SKM-1 treated with dmso at 0.1 percent for 144 hours (cell line): ENCODE data around the gene LIMK1.

Source experiments
- DNase-seq: peaks from one replicate; lab custom pipeline; 2025; ENCODE audit not compliant: unreplicated experiment; lab: John Stamatoyannopoulos, UW

The LIMK1 gene

DNA sequence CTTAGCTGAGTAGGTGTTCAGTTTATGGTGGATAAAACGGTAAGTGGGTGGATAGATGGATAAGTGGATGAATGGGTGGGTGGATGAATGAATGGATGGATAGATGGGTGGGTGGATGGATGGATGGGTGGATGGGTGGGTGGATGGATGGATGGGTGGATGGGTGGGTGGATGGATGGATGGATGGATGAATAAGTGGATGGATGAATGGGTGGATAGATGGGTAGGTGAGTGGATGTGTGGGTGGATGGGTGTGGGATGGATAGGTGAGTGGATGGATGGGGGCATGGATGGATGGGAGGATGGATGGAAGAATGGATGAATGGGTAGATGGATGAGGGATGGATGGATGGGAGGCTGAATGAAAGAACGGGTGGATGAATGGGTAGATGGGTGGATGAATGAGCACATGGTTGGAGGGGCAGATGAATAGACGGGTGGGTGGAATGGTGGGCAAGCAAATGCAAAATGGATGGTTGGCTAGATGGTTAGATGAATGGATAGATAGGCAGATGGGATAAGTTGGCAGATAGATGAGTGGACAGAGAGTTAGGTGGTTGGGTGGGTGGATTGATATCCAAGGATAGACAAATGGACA, 29.9 kb upstream of the LIMK1 start:
- DNase-seq = no peak

DNA sequence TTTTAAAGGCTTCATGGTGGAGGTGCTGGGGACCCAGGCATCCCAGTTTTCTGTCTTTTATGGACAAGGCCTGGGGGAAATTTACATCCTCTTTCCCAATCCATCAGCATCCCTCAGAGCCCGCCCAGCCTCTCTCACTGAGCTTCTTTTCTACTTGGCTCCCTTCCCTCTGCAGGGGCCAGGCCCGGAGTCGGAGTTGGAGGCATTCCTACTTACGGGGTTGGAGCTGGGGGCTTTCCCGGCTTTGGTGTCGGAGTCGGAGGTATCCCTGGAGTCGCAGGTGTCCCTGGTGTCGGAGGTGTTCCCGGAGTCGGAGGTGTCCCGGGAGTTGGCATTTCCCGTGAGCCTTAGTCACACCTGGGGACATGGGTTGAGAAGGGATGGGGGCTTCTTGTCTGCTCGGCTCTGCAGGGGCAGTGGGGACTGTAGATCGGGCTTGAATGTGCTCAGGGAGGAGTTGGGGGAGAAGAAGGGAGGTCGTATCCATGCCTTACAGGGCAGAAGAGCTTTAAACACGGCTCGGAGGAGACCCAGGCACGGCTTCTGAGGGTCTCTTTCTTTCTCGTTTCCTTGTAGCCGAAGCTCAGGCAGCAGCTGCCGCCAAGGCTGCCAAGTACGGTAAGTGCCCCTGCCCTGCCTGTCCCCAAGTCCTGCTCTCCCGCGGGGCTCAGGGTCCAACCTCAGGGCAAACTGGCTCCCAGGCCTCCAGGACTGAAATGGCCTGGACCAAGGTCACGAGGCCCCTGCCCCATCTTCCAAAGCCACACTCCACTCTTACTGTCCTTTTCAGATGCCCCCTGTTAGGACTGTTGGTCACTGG, 27.3 kb upstream of the LIMK1 start:
- DNase-seq = no peak

DNA sequence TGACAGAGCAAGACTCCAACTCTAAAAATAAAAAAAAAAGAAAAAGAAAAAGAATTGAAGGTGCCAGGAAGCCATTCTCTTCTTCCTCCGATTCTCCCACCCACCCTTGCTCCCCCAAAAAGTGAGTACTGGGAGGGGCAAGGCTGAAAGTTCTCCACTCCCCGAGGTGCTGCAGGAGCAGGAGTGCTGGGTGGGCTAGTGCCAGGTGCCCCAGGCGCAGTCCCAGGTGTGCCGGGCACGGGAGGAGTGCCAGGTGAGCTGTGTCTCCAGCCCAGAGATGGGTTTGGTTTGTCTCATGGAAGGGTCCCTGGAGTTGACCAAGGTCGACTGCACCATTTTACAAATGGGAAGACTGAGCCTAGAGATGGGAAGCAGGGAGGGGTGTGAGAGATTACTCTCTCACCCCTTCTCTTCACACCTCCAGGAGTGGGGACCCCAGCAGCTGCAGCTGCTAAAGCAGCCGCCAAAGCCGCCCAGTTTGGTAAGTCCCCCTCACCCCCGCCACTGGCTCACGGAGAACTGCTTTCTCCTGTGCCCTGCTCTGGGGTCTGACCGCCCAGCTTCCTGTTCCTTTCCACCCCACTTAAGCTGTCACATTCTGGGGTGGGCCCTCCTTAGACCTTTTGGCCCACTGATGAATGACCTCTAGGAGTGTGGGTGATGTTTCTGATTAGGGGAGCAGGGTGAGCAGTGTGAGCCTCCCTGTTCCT, 26.2 kb upstream of the LIMK1 start:
- DNase-seq = no peak

GRCh38 chr7:74057987-74058386, 25.6 kb upstream of the LIMK1 start:
- DNase-seq = no peak

- DNase-seq = no peak
Observed at GRCh38 chr7:74058486-74058885, 25.1 kb upstream of the LIMK1 start.

GRCh38 chr7:74059037-74059436, 24.6 kb upstream of the LIMK1 start:
- DNase-seq = no peak

DNA sequence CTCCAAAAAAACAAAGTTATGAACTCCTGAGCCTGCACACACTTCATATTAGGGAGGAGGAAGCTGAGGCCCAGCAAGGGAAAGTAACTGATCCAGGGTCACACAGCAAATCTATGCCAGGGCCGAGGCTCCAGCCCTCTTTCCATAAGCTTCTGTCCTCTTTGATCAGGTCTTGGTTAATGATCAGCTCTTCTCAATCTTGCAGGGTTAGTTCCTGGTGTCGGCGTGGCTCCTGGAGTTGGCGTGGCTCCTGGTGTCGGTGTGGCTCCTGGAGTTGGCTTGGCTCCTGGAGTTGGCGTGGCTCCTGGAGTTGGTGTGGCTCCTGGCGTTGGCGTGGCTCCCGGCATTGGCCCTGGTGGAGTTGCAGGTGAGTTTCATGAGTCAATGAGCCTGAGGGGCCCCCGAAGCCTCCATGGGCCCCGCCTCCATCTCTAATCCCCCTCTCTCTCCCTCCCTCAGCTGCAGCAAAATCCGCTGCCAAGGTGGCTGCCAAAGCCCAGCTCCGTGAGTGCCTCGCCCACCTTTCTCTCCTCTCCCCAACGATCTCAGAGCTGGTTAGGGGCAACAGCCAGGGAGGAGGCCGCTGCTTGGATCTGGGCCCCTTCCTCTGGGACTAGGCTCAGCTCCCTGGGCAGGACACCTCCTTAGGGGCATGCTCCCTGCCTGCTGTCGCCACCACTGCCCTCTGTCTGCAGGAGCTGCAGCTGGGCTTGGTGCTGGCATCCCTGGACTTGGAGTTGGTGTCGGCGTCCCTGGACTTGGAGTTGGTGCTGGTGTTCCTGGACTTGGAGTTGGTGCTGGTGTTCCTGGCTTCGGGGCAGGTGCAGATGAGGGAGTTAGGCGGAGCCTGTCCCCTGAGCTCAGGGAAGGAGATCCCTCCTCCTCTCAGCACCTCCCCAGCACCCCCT, 23.7 kb upstream of the LIMK1 start:
- no peak for DNase-seq

DNA sequence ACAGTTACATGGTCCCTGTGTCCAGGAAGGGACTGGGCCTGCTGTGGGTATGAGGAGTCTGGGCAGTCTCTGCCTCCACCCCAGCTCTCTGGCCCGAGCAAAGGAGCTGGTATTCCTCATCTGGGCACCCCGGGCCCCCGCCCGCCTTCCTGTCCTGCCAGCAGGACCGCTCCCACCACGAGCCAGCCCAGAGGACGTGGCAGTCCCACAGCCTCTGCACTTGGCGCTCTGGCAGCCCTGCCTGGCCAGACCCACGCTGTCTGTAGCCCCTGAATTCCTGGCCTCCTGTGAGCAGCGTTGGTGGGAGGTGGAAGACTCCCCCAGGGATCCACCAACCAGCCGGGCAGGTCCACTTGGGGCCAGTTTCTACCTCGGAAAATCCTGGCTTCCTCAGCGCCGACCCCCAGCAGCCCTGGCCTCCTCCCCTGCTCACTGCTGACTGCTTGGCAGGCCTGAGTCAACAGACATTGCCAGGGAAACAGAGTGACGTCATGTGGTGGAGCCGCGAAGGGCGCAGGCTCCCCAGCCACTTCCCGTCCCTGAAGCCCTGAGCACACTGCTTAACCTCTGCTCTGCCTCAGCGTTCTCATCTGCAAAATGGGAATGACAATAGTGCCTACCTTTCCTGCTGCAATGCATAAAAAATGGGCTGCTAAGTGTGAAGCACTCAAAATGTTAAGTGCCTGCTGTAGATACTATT, 21.6 kb upstream of the LIMK1 start:
- DNase-seq = peak; percentile 32

- DNase-seq = no peak
Observed at GRCh38 chr7:74063223-74063641, 20.4 kb upstream of the LIMK1 start.

DNA sequence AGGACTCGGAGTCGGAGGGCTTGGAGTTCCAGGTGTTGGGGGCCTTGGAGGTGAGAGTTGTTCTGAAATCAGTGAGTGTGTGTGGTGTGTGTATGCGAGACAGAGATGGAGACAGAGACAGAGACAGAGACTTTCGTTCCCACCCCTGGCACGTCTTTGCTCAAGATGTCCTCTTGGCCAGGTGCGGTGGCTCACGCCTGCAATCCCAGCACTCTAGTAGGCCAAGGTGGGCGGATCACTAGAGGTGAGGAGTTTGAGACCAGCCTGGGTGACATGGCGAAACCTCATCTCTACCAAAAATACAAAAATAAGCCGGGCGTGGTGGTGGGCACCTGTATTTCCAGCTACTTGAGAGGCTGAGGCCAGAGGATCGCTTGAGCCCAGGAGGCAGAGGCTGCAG, 20.0 kb upstream of the LIMK1 start:
- DNase-seq = no peak

GRCh38 chr7:74064696-74065095, 18.9 kb upstream of the LIMK1 start:
- DNase-seq = no peak

GRCh38 chr7:74066626-74067025, 17.0 kb upstream of the LIMK1 start:
- no peak for DNase-seq

- no peak for DNase-seq
Observed at GRCh38 chr7:74068378-74069085, 15.1 kb upstream of the LIMK1 start.

- DNase-seq = no peak
Observed at GRCh38 chr7:74069086-74069541, 14.5 kb upstream of the LIMK1 start.

GRCh38 chr7:74069790-74070618, 13.6 kb upstream of the LIMK1 start:
- DNase-seq = no peak

GRCh38 chr7:74070619-74070921, 13.0 kb upstream of the LIMK1 start:
- no peak for DNase-seq

GRCh38 chr7:74071121-74071520, 12.5 kb upstream of the LIMK1 start:
- DNase-seq = no peak

DNA sequence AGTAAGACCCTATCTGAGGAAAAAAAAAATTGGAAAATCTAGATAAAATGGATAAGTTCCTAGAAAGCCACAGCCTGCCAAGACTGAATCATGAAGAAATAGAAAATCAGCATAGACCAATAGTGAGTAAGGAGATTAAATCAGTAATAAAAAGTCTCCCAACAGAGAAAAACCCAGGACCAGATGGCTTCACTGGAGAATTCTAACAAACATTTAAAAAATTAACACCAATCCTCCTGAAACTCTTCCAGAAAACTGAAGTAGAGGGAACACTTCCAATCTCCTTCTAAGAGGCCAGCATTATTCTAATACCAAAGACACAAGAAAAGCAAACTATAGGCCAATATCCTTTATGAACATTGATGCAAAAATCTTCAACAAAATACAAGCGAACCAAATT, 8.8 kb upstream of the LIMK1 start:
- no peak for DNase-seq

DNA sequence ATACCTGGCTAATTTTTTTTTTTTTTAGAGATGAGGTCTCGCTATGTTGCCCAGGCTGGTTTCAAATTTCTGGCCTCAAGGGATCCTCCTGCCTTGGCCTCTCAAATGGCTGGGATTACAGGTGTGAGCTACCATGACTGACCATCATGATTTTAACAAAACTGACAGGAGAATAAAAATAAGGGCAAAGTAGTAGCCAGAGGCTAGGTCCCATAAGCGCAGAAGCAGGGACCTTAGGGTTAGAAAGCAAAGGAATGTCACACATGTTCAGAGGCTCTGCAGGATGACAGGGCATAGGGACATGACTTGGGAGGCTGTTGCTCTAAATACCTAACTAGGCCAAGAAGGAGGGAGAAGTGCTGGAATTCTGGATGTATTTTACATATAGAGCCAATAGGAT, 5.1 kb upstream of the LIMK1 start:
- no peak for DNase-seq
